HG02870 (cell line): Measurements from ENCODE around the gene NPRL2.

ENCODE experiments used
- ATAC-seq: cut with Tn5 transposase; IDR thresholded peaks from one replicate; pipeline ENCODE4 v1.9.1; 2021; ENCODE audit warnings: mild to moderate bottlenecking, moderate library complexity; ENCODE audit not compliant: unreplicated experiment

NPRL2 gene

DNA sequence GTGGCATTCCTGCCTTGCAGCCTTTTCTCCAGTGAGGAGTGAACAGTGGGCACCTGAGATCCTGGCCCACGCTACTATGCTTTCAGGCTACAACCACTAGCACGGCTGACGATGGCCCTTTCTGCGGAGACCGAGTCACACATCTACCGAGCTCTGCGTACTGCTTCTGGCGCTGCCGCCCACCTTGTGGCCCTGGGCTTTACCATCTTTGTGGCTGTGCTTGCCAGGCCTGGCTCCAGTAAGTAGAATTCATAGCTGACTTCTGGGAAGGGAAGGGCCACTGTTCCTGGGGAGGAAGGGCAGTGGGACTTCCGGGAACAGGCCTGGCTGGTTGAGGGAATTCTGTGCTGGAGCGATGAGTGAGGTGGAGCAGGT lies 735 bp upstream of the NPRL2 start:
- ATAC-seq = no peak

DNA sequence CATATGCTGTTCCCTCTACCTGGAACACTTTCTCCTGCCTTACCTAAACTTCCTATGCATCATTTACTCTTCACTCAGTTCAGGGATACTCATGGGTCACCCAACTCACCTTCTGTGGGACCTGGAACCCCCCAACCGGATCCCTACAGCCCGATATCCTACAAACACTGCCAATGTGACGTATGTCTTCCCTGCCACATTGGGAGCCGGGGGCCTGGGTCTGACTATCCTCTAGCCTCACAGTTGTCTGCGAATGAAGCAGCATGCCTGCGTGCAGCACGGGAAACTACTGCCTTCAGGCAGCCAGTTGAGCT lies 405 bp downstream of the NPRL2 start:
- no peak for ATAC-seq

DNA sequence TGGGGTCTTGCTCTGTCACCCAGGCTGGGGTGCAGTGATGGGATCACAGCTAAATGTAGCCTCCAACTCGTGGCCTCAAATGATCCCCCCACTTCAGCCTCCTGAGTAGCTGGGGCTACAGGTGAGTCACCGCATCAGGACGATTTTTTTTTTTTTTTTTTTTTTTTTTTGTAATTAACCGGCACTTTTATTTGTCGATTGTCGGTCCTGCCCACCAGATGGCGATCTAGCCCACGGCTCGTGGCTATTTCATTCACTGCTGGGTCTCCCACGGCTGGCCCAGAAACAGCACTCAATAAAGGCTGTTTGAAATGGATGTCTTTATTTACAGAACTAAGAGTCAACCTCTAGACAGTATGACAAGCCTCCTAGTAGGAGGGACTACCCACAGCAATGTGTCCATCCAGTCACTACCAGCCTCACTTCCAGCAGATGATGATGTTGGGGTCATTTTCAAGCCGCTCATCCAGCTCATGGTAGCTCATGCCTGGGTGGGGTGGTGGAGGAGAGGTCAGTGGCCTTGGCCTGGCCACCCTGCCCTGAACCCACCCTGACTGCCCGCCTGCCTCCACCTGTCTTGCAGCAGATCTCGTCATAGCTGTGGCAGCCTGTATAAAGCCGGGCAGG lies 3.3 kb downstream of the NPRL2 start:
- no peak for ATAC-seq

DNA sequence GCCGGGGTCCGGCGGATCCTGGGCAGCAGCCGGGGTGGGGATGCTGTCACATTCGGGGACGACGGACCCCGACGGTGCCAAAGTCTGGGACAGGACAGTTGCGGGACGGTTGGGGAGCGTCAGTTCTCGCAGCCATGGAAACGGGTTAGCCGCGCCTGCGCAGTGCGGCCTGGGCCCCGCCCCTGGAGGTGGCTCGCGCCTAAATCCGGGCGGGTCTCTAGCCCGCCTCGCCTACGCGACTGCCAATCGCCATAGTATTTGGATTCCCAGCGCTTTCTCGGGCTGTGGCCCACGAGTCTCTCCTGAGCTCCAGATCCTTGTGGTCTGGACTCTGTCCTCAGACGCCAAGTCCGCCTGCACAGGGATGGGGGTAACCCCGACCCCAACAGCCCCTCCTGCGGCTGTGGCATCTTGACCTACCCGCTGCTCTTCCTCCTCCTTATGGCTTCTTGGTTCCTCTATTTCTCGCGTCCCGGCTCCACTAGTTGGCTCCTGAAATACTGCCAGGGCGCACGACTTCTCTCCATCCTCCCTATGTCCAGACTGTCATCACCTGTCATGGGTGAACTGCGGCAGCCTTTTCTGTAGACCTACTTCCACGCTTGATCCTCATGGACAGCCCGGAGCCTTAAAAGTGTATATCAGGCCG lies 4.9 kb downstream of the NPRL2 start, which contains the start of gene ZMYND10:
Gene ZMYND10, minus strand, starts transcription at position 147 of the 649 bp plus-strand sequence. CDS start 153 bp downstream, outside the sequence.
- ATAC-seq = no peak

DNA sequence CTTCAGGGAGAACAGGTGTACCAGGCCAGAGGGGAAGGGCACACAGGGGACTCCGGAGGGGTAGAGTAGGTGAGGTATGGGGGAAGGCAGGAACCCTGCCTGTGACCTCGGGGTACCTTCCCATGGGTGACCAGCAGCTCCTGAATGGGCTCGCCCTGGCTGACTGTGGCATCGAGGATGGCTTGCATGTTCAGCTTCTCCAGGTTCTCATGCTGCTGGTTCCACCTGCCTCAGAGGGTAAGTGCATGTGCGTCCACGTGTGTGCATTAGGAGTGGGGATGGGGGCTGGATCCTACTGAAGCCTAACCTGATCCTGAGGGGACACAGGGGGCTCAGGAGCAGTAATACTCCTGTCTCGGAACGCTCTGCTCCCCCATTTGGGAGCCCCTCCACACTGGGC lies 5.6 kb downstream of the NPRL2 start:
- ATAC-seq = no peak

DNA sequence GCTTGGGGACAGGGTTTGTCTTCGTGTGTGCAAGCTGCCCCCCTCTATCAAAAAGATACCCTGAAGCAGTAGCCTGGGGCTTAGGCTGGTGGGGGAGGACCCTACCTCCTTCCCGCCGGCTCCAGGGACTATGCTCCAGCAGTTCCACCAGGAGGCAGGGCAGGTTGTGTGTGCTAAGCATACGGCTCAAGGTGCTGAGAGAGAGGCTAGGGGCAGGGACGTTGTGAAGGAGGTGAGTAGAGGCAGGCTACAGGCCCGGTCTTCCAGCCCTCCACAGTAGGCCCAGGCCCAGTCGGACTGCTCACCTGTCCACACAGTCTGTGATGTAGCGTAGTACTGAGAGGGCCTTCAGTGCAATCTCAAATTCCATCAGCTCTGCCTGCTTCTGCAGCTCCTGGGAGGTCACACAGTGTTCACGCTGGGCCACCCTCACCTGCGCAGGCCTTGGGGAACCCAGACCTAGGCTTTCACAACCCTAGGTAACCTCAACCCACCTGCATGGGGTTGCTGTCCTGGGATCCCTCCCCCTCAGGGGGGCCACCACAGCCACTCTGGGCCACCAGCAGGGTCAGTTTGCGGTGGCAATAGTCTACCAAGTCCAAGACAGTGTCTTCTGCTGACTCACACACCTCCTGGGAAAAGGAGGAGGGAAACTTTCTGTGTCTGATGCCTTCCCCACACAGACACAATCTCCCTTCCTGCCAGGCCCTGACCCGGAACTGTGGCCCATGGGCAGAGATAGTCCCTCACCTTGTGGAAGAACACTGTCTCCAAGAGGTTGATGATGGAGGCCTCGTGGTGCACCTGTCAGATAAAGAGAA lies 7.6 kb downstream of the NPRL2 start:
- no peak for ATAC-seq

DNA sequence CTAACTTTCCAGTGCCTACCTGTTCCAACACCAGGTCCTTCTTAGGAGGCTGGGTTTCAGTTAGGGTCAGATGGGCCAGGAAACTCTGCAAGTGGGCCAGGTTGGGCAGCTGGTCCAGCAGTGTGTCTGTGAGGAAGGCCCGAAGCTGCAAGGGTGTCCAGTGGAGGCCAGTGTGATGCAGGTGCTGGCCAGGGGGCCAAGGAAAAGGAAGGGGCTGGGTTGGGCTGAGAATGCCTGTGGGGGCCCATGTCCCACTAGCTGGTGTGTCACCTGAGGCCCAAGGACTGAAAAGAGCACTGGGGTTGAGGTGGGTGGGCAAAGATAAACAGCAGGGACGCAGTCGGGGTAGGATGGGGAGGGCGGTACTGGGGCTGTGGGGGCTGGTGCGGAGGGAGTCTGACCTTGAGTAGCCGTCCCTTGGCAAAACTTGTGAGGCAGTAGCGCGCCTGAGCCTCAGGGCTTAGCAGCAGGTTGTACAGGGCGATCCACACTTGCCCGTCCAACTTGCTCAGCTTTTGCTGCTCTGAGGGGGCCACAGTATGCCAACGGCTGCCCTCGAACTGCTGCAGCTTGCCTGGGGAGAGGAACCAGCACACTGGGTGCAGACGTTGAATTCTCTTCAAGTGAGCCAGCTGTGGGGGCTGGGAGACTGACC lies 8.5 kb downstream of the NPRL2 start:
- no peak for ATAC-seq

DNA sequence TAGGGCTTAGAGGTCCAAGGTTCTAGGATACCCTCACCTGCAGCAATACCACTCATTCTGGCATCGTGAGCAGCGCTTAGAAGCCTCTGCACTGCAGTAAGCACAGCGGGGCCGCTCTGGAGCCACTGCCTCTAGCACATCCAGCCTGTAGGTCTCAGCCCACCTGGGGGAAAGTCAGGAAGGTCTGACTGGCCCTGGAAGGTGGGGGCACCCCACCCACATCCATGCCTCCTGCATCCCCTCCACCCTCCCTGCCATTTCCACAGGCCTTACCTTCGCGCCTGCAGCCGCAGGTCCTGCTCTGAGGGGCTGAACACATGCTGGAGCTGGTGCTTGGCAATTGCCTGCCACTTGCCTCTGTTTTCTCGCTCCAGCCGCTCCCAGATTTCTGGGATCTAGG lies 9.0 kb downstream of the NPRL2 start:
- no peak for ATAC-seq

DNA sequence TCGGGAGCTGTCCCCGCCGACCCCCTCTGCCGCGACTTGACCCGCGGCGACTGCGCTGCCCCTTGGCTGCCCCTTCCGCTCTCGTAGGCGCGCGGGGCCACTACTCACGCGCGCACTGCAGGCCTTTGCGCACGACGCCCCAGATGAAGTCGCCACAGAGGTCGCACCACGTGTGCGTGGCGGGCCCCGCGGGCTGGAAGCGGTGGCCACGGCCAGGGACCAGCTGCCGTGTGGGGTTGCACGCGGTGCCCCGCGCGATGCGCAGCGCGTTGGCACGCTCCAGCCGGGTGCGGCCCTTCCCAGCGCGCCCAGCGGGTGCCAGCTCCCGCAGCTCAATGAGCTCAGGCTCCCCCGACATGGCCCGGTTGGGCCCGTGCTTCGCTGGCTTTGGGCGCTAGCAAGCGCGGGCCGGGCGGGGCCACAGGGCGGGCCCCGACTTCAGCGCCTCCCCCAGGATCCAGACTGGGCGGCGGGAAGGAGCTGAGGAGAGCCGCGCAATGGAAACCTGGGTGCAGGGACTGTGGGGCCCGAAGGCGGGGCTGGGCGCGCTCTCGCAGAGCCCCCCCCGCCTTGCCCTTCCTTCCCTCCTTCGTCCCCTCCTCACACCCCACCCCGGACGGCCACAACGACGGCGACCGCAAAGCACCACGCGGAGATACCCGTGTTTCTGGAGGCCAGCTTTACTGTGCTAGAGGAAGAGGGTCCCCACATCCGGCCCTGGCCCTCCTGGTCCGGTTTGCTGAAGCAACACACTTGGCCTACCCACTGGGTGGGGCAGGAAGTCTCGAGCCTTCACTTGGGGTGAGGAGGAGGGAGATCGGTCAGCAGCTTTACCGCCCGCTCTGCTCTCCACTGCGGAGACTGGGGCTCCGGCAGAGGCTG lies 9.9 kb downstream of the NPRL2 start, which contains the start of gene RASSF1:
Gene RASSF1, minus strand, starts transcription at position 389 of the 882 bp plus-strand sequence. Its CDS starts 31 bp downstream, at position 358.
- no peak for ATAC-seq

DNA sequence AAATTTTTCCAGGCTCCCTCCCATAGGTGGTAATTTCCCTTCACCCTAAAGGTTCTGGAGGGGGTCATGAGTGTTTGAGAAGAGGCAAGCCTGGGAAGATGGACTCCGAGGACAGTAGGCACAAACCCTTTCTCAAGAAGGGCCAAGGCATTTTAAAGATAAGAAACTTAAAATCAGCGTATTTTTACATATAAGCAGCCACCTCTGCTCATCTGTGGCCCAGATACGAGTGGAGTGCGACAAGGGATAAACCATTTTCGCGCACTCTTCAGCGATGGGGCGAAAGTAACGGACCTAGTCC lies 10.5 kb downstream of the NPRL2 start:
- no peak for ATAC-seq

DNA sequence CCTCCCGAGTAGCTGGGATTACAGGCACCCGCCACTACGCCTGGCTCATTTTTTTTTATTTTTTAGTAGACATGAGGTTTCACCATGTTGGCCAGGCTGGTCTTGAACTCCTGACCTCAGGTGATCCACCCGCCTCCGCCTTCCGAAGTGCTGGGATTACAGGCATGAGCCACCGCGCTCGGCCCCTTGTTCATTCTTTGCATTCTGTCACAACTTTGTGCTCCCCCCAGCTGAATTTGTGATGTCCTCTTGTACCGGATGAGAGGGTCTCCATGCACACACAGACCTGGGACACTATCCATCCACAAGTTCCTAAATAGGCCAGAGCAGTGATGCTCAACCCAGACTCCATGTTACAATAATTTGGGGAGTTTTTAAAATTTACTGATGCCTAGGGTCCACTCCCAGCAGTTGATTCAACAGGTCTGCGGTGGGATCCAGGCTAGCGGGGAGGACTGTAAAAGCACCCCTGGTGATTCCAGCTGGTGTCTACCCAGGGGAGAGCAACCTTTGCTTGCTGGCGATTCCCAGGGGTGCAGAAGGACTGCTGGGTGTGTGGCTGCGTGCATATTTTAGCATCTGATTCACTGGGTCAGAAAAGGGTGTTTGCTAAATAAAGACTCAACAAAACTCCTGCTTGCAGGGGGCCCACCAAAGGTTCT lies 11.0 kb downstream of the NPRL2 start:
- no peak for ATAC-seq

DNA sequence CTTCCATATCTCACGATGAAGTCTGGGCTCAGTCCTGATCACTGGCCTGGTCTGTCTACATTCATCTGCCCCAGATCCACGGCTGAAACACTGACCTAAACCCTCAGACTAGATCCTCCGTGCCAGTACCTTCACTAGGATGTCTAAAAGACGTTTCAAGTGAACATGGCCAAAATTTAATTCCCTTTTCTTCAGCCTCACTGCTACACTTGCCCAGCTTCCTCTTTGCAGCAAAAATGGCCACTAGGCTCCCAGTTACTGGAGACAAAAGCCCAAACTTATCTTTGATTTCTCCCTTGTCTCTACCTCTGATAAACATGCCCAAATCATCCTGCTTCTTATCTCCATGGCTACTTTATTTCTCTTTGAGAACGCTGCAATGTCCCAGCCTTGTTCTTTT lies 11.6 kb downstream of the NPRL2 start:
- no peak for ATAC-seq

DNA sequence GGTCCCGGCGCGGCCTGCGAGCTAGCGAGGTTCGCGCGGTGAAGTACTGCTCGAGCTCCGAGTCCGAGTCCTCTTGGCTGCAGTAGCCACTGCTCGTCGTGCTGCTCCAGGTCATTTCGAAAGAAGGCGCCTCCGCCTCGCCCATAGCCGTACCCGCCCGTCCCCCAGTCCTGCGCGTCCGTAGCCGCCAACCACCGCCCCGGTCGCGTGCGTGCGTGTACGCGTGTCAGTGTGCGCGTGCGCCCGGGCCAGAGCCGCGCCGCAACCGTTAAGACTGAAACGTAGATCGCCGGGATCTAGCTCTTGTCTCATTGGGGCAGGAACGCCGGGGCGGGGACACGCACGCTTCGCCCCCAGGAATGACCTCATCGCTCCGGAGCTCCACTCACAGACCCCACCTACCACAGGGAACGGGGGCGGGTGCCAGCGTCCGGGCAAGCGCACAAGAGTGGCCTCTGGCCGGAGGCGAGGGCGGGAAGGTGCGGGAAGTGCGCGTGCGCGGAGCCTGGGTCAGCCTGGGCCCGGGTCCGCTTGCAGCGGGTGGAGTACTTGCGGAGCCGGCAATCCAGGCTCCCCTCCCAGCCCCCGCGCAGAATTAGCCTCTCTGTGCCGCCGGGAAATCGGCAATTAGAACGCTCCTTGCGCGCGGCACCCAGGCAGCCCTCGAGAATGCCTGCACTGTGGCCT lies 13.3 kb downstream of the NPRL2 start:
- ATAC-seq = peak; percentile 72

DNA sequence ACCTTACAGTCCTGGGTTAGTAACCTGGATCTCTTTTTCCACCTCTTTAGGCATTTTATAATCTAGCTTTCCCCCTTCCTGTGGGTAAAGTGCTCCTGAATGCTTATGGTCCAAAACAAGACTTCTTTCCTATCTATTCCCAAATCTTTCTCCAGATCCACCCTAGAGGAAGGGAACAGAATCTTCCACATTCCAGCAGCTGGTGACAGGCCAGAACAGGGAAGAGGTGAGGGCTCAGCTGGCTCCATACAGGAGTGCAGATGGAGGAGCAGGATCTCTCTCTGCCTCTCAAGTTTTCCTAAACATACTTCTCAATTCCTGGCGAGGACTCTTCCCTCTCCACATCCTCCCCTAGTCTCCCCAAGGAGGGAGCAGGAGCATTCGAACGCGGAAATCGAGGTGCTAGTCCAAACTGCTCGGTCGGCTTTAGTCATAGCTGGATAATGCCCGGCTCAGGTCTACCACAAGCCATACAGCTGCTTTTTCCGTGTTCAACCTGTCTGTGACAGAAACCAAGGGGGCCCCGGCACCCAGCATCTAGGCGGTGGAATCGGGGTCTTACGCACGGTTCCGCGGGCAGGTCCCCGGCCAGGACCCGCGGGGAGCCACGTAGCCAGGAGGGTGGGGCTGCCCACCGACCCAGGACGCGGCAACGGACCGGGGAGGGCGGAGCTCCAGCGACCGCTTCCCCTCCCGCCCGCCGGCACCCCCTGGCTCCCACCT lies 14.0 kb downstream of the NPRL2 start:
- ATAC-seq = peak; percentile 20

DNA sequence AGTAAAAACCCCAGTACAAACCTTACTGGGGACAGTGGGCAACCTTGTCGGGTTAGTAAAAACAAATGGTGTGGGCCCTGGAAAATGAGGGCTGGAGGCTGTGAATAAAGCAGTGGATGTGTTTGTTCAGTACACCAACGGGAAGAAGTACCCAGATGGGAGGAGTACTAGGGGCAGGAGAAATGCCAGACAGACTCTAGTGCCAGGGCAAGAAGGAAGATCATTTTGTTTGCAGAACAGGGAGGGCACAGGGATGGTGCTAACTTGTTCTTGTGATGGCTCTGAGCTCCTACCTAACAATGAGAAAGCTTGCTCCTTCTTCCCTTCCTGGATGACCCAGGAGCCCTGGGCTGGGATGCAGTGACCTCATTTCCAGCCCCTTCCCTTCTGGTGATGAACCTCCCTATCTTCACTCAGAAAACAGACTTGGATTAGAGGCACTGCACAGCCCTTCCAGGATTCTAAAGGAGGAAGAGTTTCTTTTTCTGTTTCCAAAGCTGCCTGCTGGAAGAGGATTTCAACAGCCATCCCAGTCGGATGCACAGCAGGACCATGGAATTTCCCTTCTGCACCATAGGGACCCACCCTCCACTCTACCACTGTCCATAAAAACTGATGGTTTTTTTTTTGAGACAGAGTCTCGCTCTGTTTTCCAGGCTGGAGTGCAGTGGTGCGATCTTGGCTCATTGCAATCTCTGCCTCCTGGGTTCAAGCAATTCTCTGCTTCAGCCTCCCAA lies 16.1 kb downstream of the NPRL2 start:
- ATAC-seq = no peak

DNA sequence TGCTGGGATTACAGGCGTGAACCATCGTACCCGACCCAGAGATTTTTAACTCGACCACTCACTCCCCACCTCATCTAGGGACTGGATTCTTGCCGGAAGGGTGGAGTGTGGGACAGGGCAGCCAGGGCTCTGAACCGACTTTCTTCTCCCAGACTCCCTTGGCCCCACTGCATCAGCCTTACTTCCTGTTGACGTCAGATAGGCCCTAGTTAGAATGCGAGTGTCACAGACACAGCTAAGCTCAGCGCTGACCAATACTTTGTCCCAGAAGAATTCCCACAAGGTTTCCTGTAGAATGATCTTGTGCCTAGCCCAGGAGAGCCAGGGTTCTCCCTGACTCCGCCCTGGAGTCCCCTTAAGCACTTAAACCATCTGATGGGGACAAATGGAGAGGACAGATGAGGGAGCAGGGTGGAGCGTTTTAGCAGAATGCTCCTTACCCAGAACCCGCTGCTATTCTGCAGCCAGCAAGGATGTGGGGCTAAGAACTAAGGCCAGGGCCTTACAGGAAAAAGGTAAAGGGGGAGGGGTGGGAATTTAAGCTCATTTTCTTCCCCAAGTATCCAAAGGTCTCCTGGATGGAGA lies 16.7 kb downstream of the NPRL2 start:
- no peak for ATAC-seq

DNA sequence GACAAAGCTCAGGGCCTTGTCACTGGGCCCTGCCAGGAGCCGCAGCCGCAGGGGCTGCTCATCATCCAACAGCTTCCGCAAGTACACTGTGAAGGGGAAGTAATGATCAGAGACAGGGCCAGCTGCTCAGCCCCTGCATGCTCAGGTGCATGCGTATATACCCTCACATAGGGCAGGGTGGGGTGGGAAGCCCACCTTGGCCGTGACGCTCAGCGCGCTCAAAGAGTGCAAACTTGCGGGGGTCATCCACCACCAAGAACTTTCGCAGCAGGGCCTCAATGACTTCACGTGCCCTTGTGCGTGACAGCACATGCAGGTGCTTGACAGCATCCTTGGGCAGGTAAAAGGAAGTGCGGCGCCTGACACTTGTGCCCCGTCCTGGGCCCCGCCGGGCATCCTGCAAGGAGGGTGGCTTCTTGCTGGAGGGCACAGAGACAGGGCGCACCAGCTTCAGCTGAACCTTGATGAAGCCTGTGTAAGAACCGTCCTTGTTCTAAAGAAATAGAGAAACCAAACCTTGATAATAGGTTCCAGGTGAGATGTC lies 19.1 kb downstream of the NPRL2 start:
- ATAC-seq = no peak

DNA sequence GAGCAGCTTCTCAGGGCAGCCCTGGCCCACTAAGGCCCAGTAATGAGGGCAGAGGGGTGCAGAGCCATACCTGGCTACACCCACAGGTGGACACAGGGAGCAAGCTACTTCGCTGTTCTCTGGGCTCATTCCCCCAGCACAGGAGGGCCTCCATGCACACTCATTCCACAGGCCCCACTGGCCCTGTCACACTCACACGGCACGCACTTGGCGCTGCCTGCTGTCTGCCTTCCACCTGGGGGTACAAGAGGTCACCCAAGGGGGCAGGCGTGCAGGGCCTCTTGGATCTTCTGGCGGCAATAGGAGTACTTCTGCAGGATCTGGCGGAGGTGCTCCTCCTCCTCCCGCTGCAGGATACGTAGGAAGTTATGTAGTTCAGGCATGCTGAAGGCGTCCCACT lies 20.2 kb downstream of the NPRL2 start:
- no peak for ATAC-seq
